T1000 (cell line): ENCODE results near the gene SLC17A7.
A peak's percentile ranks its signal among the peaks of the same experiment; 100 is the strongest.
"Not testable (repeated sequence)": the region's sequence is repeated elsewhere in the genome, so short reads cannot be mapped to it uniquely, and the experiment has no call there.

Experiments
- DNase-seq: peaks from one replicate; lab custom pipeline; 2025; ENCODE audit warnings: mixed read lengths; lab: John Stamatoyannopoulos, UW

SLC17A7 gene

DNA sequence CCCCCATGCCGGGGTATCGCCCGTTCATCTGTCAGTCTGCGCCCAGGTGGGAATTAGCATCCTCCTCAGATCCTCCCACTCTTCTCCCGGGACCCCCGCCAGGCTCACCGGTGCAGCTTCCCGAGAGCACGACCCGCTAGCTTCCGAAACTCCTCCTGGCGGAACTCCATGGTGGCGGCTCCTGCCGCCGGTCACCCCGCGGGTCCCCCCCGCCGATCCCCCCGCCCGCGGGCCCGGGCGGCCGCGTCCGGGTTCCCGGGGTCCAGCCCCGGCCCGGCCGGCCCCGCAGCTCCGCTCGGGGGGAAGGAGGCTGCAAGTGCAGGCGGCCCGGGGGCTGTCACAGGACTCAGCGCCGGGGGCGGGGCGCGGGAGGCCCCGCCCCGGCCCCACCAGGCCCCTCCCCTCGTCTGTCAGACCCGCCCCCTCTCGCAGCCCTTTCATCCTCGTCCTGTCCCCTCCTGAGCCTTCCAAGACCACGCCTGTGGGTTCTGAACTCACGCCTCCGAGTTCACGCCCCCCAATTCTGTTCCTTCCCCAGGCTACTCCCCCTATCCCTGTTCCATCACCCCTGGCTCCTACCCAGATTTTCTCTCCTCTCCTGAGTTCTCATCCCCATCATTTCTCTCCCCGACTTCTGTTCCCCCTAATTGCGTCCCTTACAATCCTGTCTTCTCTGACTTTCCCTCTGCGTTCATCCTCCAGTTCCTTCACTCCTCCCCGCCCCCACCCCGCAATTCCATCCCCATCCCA, at the start of gene SLC17A7:
TSS of gene SLC17A7 (minus strand) at position 318 of the 750 bp plus-strand sequence. CDS start at position 170, 148 bp downstream.
- DNase-seq, result no peak

DNA sequence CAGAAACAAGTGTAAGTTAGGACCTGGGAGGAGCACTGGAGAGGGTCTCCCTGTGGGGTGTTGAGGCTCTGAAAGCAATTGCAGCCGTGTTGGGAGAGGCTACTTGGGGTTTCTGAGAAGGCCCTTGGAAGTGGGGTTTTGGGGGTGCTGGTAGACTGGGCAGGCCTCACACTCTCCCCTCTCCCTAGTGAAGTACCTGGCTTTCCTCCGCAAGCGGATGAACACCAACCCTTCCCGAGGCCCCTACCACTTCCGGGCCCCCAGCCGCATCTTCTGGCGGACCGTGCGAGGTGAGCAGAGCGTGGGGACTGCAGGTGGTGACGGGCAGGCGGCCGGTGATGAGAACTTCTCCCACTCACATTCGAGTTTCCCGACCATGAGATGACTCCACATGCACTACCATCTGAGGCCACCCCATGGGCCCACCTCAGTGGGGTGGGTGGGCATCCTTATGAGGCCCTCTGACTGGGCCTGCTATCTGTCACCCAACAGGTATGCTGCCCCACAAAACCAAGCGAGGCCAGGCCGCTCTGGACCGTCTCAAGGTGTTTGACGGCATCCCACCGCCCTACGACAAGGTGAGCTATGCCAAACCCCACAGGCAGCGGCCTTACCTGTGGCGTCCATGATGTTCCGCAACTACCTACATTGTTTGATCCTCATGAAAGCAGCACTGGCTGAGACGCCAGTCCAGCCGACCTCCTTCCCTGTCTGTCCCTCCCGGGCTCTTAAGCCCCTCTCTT, 49.1 kb upstream of the SLC17A7 start:
- DNase-seq, result no peak

DNA sequence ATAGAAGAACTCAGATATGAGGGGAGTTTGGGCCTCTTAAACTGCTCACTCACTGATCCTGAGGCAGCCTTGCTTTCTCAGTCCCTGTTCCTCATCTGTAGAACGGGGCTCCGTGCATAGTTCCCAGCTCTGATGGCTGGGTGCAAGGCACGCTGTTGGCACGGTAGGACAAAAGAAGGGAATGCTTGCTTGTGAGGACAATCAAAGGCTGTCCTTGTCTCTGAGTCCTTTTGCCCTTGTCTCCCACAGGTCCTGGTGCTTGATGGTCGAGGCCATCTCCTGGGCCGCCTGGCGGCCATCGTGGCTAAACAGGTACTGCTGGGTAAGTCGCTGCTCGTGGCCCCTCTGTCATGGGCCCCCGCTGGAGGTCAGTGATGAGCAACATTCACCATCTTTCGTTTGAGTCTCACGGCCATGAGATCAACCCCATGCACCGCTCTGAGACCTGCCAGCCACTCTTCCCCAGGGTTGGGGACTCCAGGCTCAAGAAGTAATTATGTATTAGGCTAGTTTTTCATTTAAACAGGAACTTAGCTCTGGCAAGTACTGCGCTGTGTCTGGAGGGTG, 48.4 kb upstream of the SLC17A7 start:
- DNase-seq, result no peak

DNA sequence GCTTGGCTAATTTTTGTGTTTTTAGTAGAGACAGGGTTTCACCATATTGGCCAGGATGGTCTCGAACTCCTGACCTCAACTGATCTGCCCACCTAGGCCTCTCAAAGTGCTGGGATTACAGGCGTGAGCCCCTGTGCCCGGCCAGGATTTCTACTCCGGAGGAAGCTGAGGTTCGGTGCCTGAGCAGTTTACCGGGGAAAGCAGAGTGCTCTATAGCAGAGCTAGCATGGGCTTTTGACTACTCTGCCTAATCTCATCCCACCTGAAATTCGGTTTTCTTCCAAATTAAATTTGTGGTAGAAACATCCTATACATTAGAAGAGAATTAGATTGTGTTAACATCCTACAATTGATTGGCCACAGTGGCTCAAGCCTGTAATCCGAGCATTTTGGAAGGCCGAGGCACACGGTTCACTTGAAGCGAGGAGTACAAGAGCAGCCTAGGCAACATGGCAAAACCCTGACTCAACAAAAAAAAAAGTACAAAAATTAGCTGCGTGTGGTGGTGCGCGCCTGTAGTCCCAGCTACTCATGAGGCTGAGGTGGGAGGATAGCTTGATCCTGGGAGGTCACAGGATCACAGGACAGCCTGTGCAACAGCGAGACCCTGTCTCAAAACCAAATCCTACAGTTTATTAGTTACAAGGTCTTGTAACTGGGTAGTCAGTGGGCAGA, 47.7 kb upstream of the SLC17A7 start:
- DNase-seq, result no peak

DNA sequence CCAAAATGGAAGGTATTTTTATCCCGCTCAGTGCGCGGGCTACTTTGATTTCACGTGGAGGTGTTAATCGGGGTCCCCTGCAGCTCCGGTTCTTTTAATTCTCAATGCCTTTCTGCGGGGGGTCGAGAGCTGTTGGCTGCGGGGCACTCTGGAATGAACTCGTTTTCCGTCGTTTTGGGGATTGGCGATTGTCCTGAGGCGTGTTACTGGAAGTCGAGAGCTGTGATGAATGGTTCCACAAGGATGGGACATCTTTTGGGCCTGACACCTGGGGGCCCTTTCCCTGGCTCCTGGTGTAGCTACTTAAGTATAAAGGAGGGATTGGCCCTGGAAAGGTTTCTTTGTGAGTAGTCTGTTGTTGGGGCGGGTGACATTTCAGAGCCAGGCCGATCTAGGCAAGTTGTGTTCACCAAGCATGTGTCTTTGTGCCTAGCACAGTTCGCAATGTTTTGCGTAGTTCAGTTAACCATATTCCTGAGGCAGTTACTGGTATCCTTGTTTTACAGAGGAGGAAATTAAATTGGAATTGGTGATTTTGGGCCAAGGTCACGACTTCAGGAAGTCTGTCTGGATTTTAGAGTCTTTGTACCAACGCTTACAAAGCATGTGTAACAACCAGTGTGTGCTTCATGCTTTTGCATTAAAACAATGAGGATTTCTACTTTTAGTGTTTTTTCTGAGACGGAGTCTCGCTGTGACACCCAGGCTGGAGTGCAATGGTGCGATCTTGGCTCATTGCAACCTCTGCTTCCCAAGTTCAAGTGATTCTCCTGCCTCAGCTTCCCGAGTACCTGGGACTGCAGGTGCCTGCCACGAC, 46.9 kb upstream of the SLC17A7 start:
- DNase-seq, result no peak

DNA sequence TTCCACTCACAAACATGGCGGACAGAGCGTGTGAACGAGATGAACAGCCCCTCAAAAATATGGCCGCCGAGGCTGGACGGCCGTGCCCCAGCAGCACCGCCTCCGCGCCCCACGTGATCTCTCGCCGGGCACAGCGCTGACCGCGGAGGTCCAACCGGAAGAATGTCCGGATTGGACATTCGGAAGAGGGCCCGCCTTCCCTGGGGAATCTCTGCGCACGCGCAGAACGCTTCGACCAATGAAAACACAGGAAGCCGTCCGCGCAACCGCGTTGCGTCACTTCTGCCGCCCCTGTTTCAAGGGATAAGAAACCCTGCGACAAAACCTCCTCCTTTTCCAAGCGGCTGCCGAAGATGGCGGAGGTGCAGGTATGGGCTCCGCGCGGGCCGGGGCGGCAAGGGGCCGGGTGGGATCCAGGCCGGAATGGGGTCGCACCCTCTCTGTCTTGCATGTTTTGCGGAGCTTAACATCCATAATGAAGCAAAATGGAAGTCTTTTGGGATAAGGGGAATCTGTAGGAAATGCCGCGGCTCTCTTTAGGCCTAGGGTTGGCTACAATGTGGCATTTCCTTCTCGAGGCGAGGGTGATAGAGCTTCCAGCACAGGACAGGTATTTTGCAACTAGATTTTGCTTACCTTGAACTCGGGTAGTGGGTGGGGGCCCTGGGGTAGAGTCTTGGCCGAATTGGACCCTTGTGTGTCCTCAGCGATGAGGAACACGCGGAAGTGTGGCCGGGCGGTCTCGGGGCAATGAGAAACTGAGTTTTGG, 46.1 kb upstream of the SLC17A7 start, which contains the start of gene RPL13A:
TSS of gene RPL13A (plus strand) at position 332 of the 769 bp plus-strand sequence. CDS start at position 354, 22 bp downstream.
- peak; percentile 99 for DNase-seq

DNA sequence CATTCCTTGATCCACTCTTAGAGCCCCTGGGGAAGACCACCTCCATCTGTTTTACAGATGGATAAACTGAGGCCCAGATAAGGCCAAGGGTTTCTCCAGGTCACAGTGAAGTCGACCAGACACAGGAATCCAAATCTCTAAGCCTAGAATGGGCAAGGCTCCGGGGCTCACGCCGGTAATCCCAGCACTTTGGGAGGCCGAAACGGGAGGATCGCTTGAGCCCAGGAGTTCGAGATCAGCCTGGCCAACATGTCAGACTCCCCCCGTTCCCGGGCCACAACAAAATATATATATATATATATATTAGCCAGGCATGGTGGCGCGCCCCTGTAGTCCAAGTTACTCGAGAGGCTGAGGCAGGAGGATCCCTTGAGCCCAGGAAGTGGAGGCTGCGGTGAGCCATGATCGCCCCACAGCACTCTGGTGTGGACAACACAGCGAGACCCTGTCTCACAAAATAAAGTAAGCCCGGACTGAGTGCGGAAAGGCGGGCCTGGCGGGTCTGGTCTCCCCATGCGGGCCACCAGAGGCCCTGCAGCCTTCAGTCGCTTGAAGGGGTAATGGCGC, 45.5 kb upstream of the SLC17A7 start:
- no peak for DNase-seq

DNA sequence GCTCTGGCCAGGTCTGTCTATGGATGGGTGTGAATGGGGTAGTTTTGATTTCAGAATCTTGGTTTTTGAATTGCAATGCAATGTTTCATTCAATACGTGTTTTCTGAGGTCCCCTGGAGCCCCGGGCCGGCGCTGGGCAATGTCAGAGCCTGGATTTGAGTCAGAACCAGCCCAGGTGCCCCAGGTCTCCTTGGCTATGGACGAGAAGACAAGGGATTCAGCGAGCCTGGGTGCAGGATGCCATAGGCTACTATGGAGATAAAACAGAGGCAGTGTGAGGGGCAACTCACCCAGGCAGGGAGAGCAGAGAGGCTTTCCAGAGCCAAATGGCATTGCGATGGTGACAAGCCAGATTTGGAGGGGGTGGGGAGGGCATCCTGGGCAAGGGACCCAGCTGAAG, 44.9 kb upstream of the SLC17A7 start:
- DNase-seq, result no peak

DNA sequence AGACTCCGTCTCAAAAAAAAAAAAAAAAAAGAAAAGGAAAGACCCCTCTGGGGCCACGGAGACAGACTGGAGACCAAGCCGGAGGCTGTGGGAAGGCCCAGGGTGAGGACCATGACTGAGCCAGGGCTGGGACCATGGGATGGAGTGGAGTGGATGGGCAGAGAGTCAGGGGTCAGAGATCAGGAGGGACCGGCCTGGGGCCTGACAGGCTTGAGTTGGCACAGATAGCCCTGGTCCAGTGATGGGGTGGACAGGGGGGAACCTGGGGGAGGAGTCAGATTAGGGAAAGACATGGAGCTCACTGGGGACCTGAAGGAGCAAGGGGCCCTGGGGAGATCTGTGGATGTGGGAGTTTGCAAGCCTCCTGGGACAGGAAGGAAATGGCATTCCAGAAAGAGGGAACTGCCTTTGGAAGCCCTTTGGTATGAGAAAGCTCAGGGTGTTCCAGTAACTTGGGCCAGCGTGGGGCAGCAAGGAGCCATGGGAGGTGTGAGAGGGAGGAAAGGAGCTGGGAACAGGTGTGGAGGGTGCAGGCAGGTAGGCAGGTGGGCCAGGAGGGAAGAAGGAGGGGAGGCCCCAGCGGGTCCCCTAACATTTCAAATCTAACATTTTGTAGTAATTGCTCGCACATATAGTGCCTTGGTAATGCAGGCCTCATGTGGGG, 39.8 kb upstream of the SLC17A7 start:
- DNase-seq, result no peak

DNA sequence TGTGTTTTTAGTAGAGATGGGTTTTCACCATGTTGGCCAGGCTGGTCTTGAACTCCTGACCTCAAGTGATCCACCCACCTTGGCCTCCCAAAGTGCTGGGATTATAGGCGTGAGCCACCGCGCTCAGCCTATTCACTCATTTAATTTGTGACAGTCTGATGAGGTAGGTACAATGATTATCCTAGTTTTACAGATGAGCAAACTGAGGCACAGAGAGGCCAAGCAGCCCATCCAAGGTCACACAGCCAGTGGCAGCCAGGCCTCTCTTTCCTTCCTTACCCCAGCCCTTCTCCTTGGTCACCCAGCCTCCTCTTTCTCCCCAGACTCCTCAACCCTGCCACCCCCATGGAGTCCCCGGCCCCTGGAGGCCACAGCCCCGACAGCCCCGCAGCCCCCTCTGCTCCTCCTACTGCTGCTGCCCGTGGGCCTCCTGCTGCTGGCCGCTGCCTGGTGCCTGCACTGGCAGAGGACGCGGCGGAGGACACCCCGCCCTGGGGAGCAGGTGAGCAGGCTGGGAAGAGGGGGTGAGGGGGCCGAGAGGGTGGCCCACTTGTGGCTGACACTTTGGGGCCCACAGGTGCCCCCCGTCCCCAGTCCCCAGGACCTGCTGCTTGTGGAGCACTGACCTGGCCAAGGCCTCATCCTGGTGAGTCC, 38.8 kb upstream of the SLC17A7 start:
- DNase-seq, result no peak

DNA sequence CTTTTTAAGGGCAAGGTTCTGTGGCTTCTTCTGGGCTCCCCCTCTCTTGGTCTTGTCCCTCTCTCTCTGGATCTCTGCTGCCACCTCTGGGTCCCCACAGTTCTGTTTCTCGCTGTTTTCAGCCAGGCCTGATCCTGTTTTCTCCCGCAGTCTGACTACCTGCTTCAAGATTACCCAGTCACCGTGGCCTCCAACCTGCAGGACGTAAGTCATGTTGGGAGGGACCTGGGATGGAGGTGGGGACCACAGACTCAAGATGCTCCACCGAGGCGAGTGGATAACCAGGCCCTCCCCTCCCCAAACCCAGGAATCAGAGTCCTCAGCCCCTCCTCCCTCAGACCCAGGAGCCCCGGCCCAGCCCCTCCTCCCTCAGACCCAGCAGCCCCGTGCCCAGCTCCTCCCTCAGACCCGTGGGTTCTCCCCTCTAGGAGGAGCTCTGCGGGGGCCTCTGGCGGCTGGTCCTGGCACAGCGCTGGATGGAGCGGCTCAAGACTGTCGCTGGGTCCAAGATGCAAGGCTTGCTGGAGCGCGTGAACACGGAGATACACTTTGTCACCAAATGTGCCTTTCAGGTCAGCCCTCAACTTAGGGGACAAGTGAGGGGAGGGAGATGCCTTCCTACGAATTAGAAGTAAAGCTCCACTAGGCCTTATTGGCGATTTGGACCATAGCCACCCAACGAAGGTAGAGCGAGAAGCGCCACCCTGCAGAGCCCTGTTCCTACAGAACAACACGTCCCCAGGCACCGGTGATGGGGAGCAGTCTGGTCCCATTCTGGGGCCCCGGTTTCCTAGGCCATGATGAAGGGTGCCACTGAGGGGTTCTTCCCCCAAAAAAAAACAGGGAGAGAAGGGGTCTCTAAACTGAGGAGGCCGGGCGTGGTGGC, 34.9 kb upstream of the SLC17A7 start:
- no peak for DNase-seq

DNA sequence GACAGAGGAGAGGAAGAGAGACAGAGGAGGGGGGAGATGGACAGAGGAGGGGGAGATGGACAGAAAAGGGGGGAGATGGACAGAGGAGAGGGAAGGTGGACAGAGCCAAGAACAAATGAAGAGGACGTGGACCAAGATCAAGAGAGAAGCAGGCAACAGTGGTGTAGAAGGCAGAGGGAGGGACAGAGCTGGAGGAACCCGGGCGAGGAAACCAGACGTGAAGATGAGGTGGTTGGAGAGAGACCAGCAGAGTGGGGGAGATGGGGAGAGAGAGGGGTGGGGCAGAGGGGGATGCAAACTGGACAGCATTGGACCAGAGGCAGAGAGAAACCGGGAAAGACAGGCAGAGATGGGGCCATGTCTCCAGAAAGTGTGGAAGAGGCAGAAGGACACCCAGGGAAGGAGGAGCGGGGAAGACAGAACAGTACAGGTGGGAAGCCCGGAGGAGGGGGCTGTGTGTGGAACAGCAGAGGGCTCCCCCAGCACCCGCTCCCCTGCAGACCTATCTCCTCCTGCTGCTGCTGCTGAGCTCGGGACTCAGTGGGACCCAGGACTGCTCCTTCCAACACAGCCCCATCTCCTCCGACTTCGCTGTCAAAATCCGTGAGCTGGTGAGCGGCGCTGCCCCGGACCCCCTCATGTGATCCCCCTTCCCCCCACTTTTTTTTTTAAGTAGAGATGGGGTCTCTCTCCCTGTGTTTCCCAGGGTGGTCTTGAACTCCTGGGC, 34.0 kb upstream of the SLC17A7 start:
- no peak for DNase-seq

DNA sequence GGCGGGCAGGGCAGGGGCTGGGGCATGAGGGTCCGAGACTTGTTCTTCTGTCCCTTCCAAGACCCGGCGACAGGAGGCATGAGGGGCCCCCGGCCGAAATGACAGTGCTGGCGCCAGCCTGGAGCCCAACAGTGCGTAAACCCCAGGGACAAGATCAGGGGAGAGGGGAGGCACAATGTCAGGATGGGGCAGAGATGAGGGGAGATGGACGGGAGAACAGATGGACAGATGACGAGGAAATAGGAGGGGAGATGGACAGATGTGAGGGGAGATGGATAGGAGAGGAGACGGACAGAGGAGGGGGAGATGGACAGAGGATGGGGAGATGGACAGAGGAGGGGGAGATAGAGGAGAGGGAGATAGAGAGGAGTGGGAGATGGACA, 33.2 kb upstream of the SLC17A7 start:
- no peak for DNase-seq

DNA sequence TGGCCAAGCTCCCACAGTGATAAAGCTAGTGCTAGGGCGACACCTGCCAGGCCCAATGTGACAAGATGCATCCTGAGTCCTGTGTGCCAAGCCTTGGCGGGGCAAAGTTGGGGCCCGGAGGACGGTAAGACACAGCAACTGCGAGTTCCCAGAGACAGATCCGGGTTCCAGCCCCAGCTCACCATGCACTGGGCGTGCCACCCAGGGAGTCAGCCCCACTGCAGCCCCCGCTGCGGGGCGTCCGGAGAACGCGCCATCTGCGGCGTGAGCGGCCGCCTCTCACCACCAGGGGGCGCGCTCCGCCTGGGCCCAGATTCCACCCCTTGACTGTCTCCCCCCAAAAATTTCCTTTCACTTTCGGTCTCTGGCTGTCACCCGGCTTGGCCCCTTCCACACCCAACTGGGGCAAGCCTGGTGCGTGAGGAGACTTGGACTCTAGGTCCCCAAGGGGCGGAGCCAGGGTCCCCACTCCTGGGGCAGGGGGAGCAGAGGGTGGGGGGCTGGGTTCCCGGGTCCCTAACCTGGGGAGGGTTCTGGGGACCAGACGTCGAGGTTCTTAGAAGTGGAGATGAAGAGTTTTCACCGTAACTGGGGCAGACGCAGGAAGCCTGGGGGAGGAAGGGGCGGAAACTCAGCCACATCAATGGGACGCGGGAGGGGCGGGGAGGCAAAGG, 32.7 kb upstream of the SLC17A7 start, which contains the start of gene FLT3LG:
TSS of gene FLT3LG (plus strand) at position 348 of the 674 bp plus-strand sequence. CDS start 425 bp downstream, outside the sequence.
- DNase-seq, result peak; percentile 71

DNA sequence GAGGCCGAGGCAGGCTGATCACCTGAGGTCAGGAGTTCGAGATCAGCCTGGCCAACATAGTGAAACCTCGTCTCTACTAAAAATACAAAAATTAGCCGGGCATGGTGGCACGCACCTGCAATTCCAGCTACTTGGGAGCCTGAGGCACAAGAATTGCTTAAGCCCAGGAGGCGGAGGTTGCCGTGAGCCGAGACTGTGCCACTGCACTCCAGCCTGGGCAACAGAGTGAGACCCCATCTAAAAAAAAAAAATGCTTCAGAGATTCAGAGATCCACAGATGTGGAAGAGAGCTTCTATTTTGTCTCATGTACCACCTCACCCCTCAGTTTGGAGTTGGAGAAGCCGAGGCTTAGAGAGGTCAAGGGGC, 32.2 kb upstream of the SLC17A7 start:
- not testable (repeated sequence) for DNase-seq

DNA sequence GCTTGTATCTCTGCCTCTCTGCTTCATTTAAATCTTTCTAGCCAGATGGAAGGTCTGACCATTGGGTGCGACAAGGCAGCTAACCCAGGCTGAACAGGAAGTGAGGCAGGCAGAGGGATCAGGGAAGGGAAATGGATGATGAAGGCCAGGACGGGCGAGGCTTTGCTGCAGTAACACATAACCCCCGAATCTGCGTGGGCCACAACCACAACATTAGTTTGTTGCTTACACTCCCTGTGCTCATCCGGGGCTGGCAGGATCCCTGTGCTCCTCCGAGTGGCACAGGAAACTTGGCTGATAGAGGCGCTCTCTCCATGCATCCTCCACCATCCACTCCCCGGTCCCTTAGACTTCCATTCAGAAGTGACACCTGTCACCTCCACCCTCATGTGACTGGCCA, 31.6 kb upstream of the SLC17A7 start:
- no peak for DNase-seq

DNA sequence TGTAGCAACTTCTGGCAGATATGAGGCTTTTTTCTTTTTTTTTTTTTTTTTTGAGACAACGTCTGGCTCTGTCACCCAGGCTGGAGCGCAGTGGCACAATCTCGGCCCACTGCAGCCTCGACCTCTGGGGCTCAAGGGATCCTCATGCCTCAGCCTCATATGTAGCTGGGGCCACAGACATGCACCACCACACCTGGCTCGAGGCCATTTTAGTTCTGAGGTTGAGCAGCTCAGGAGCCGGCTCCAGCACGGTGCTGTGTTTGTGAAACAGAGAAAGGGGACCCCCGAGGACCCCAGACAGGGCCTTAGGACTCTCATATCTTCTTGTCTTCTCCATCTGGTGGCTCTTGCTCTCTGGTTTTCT, 29.3 kb upstream of the SLC17A7 start:
- DNase-seq, result no peak
